ENCODE measurements around the gene NAT9.

DNA sequence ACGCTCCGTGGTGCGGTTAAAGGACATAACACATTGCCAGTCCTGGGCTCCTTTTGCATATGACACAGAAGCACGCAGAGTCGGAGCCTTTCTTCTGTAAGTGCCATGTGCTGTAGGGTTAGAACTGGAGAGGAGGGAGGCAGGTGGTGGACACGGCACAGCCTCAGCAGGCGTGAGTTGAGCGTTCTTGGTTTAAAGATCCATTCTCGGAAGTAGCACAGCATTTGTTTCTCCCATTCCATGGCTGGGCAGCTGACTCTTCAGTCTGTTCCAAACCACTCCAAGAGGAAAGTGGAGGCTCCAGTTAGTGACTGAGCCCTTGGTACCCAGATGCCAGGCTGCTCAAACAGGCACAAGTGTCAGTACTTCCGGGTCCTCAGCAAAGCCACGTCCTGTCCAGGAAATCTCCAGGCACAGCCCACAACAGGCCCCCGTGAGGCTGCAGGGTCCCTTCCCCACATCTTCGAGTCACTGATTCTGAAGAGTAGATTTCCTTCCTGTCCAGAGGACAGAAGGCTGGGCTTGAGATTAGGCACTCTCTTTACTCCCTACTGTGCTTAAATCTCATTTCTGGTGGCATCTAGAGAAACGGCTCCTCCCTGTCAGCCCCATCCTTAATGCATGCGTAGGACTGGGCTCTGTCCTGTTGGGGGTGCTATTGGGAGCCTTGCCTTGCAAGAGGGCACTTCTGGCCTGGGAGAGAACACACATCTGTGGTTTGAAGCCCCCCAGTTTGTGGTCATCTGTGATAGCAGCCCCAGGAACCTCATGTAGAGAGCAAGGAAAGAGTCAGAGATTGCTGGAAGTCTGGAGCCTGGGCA lies 39.6 kb upstream of the NAT9 start:
- TF ChIP-seq EZH2 (IDR thresholded peaks at IDR 0.05; ENCODE audit: low read length, missing control alignments): no peak
- TF ChIP-seq, protein P1, sequence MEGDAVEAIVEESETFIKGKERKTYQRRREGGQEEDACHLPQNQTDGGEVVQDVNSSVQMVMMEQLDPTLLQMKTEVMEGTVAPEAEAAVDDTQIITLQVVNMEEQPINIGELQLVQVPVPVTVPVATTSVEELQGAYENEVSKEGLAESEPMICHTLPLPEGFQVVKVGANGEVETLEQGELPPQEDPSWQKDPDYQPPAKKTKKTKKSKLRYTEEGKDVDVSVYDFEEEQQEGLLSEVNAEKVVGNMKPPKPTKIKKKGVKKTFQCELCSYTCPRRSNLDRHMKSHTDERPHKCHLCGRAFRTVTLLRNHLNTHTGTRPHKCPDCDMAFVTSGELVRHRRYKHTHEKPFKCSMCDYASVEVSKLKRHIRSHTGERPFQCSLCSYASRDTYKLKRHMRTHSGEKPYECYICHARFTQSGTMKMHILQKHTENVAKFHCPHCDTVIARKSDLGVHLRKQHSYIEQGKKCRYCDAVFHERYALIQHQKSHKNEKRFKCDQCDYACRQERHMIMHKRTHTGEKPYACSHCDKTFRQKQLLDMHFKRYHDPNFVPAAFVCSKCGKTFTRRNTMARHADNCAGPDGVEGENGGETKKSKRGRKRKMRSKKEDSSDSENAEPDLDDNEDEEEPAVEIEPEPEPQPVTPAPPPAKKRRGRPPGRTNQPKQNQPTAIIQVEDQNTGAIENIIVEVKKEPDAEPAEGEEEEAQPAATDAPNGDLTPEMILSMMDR (conservative IDR thresholded peaks at IDR 0.05 in 1 of 2, IDR thresholded peaks at IDR 0.05 in 1 of 2; ENCODE audit: low read depth in 1 of 2, low read length in 2 of 2): no peak
